H1 (cell line): ENCODE data around the gene CENPA. TPM values are rescaled to one million over a fixed set of nuclear protein-coding genes. Genes with fewer than 3 reads are reported as not detected.

Experiments used
- CTCF ChIA-PET: fragments of 300-600 bp; sonication (Branson Sonifier 250); formaldehyde crosslinking; loops from one replicate; lab custom pipeline; 2021; ENCODE audit not compliant: partially characterized antibody; lab: Charles Lee
- POLR2A ChIA-PET: fragments of 300-600 bp; sonication (Branson Sonifier 250); formaldehyde crosslinking; loops from one replicate; lab custom pipeline; 2021; ENCODE audit warnings: inconsistent platforms; ENCODE audit not compliant: partially characterized antibody; lab: Charles Lee
- DNase-seq, 2 experiments: peaks; one replicate each; pipeline versions ENCODE4 v3.0.0 to v3.0.0-alpha.2; 2010 to 2022; ENCODE audit warnings: low spot score in 2 of 2, low read depth in 1 of 2, mixed read lengths in 1 of 2
- FAIRE-seq: peaks from 2 replicates; lab custom pipeline; 2011; peaks lifted over from hg19 to GRCh38; lab: Jason Lieb, UNC
- H2AFZ ChIP-seq: 2 replicates; pipeline ENCODE4 v1.8.1; 2012; ENCODE audit warnings: low read length, inconsistent platforms
- H2AK5ac ChIP-seq: 2 replicates; pipeline ENCODE4 v1.6.1; 2013; ENCODE audit warnings: low read depth, low read length
- H2BK120ac ChIP-seq: replicated peaks from 2 replicates; pipeline ENCODE3; 2013; ENCODE audit warnings: low read depth, low read length, inconsistent platforms
- H2BK12ac ChIP-seq: 2 replicates; pipeline ENCODE4 v1.6.1; 2013; ENCODE audit warnings: low read depth, low read length
- H2BK15ac ChIP-seq: 2 replicates; pipeline ENCODE4 v1.6.1; 2013; ENCODE audit warnings: low read length
- H2BK20ac ChIP-seq: 2 replicates; pipeline ENCODE4 v1.6.1; 2013; ENCODE audit warnings: low read length
- H2BK5ac ChIP-seq: 2 replicates; pipeline ENCODE4 v1.6.1; 2013; ENCODE audit warnings: low read depth, low read length
- H3K14ac ChIP-seq: 2 replicates; pipeline ENCODE4 v1.6.1; 2013; ENCODE audit warnings: inconsistent platforms; ENCODE audit not compliant: insufficient read length
- H3K18ac ChIP-seq: 2 replicates; pipeline ENCODE4 v1.6.1; 2013; ENCODE audit warnings: low read length; ENCODE audit errors: extremely low read depth
- H3K23ac ChIP-seq: 2 replicates; pipeline ENCODE4 v1.6.1; 2013; ENCODE audit warnings: inconsistent platforms; ENCODE audit not compliant: insufficient read length
- H3K23me2 ChIP-seq: 2 replicates; pipeline ENCODE4 v1.6.1; 2013; ENCODE audit warnings: low read depth, low read length
- H3K27ac ChIP-seq: 2 replicates; pipeline ENCODE4 v1.6.1; 2011; ENCODE audit warnings: low read depth, low read length, inconsistent platforms
- H3K27me3 ChIP-seq, 4 experiments: replicated peaks in 1 of 4; 1 replicate in 1 of 4; 2 replicates in 3 of 4; pipeline versions ENCODE4 v1.6.1 to v1.8.1; 2011 to 2013; ENCODE audit warnings: low read length in 3 of 4, mild to moderate bottlenecking in 3 of 4, inconsistent platforms in 2 of 4, mixed read lengths in 2 of 4, moderate library complexity in 1 of 4; ENCODE audit not compliant: control insufficient read depth in 3 of 4, insufficient read depth in 3 of 4; ENCODE audit errors: extremely low read depth in 1 of 4
- H3K36me3 ChIP-seq, 4 experiments: 2 replicates each; pipeline versions ENCODE4 v1.6.1 to v1.8.1; 2011 to 2013; ENCODE audit warnings: mild to moderate bottlenecking in 4 of 4, low read length in 3 of 4, moderate library complexity in 2 of 4, control low read depth in 1 of 4, inconsistent platforms in 1 of 4; ENCODE audit not compliant: insufficient read depth in 4 of 4, control insufficient read depth in 2 of 4
- H3K4ac ChIP-seq: replicated peaks from 2 replicates; pipeline ENCODE3; 2013; ENCODE audit warnings: low read length, low read depth, mixed read lengths, inconsistent platforms; ENCODE audit not compliant: insufficient read length
- H3K4me1 ChIP-seq, 4 experiments: replicated peaks in 1 of 4; 1 replicate in 1 of 4; 2 replicates in 3 of 4; pipeline versions ENCODE4 v1.6.1 to v1.8.1; 2011 to 2013; ENCODE audit warnings: low read length in 3 of 4, inconsistent platforms in 2 of 4, mixed read lengths in 1 of 4; ENCODE audit not compliant: insufficient read depth in 4 of 4, control insufficient read depth in 3 of 4
- H3K4me2 ChIP-seq, 2 experiments: 2 replicates each; pipeline versions ENCODE4 v1.6.1 to v1.8.1; 2011 to 2013; ENCODE audit warnings: low read depth in 2 of 2, low read length in 2 of 2, control low read depth in 1 of 2, inconsistent platforms in 1 of 2, mild to moderate bottlenecking in 1 of 2; ENCODE audit not compliant: insufficient read depth in 1 of 2
- H3K4me3 ChIP-seq, 4 experiments: fragments of 200-600, 300-600 bp in 1 of 4; sonication (generic), shearing (Covaris generic), sonication (Bioruptor Twin) in 1 of 4; 2 replicates each; pipeline versions ENCODE4 v1.5.1 to v1.8.1; 2011 to 2016; ENCODE audit warnings: low read length in 4 of 4, low read depth in 3 of 4, control low read depth in 2 of 4, inconsistent platforms in 2 of 4, mild to moderate bottlenecking in 2 of 4, mixed read lengths in 1 of 4, moderate library complexity in 1 of 4; ENCODE audit not compliant: insufficient read depth in 2 of 4; ENCODE audit errors: extremely low read depth in 1 of 4
- H3K56ac ChIP-seq: replicated peaks from 2 replicates; pipeline ENCODE3; 2013; ENCODE audit warnings: low read depth, mild to moderate bottlenecking, mixed read lengths, low read length, inconsistent platforms; ENCODE audit not compliant: insufficient read length
- H3K79me1 ChIP-seq: 2 replicates; pipeline ENCODE4 v1.6.1; 2013; ENCODE audit warnings: low read depth, low read length, control low read depth
- H3K79me2 ChIP-seq, 2 experiments: 2 replicates each; pipeline versions ENCODE4 v1.6.1 to v1.8.1; 2012 to 2013; ENCODE audit warnings: low read length in 2 of 2, mild to moderate bottlenecking in 2 of 2, inconsistent platforms in 1 of 2; ENCODE audit not compliant: insufficient read depth in 2 of 2, control insufficient read depth in 1 of 2
- H3K9ac ChIP-seq, 4 experiments: replicated peaks in 1 of 4; 1 replicate in 1 of 4; 2 replicates in 3 of 4; pipeline versions ENCODE4 v1.6.1 to v1.8.1; 2011 to 2013; ENCODE audit warnings: low read depth in 3 of 4, low read length in 3 of 4, control low read depth in 2 of 4, mild to moderate bottlenecking in 2 of 4, moderate library complexity in 2 of 4, inconsistent platforms in 1 of 4; ENCODE audit errors: extremely low read depth in 1 of 4
- H3K9me3 ChIP-seq, 2 experiments: 2 replicates each; pipeline versions ENCODE4 v1.6.1 to v1.8.1; 2012 to 2013; ENCODE audit warnings: mild to moderate bottlenecking in 2 of 2, moderate library complexity in 2 of 2, control low read depth in 1 of 2, inconsistent platforms in 1 of 2, low read depth in 1 of 2, low read length in 1 of 2, mixed read lengths in 1 of 2; ENCODE audit not compliant: insufficient read depth in 2 of 2
- H4K20me1 ChIP-seq, 2 experiments: replicated peaks in 1 of 2; 2 replicates each; pipeline versions ENCODE3 to v1.8.1; 2011 to 2013; ENCODE audit warnings: inconsistent platforms in 2 of 2, low read length in 2 of 2, mild to moderate bottlenecking in 1 of 2; ENCODE audit not compliant: insufficient read depth in 2 of 2, control insufficient read depth in 1 of 2
- H4K5ac ChIP-seq: 2 replicates; pipeline ENCODE4 v1.6.1; 2013; ENCODE audit warnings: low read length, low read depth, mixed read lengths, inconsistent platforms; ENCODE audit not compliant: insufficient read length
- H4K8ac ChIP-seq: 2 replicates; pipeline ENCODE4 v1.8.0; 2013; ENCODE audit warnings: mild to moderate bottlenecking, moderate library complexity, low read length, inconsistent platforms; ENCODE audit not compliant: insufficient read depth; ENCODE audit errors: extremely low read depth
- H4K91ac ChIP-seq: replicated peaks from 2 replicates; pipeline ENCODE3; 2013; ENCODE audit warnings: low read length, mixed read lengths, inconsistent platforms; ENCODE audit not compliant: insufficient read length
- ATF3 ChIP-seq: IDR thresholded peaks from 2 replicates; pipeline ENCODE4 v1.6.1; 2011; ENCODE audit warnings: low read depth, mild to moderate bottlenecking, low read length; ENCODE audit not compliant: insufficient read depth
- CEBPB ChIP-seq: IDR thresholded peaks from 2 replicates; pipeline ENCODE4 v1.6.1; 2012; ENCODE audit warnings: low read depth, low read length
- CTBP2 ChIP-seq: IDR thresholded peaks from 2 replicates; pipeline ENCODE4 v1.7.0; 2011; ENCODE audit warnings: borderline replicate concordance, mild to moderate bottlenecking, moderate library complexity, mixed read lengths, low read length; ENCODE audit not compliant: insufficient read depth, insufficient read length
- GABPA ChIP-seq: IDR thresholded peaks from 2 replicates; pipeline ENCODE4 v1.6.1; 2011; ENCODE audit warnings: mild to moderate bottlenecking, low read length, moderate library complexity, borderline replicate concordance; ENCODE audit not compliant: insufficient read depth
- KDM4A ChIP-seq: IDR thresholded peaks from one replicate; pipeline ENCODE4 v1.7.1; 2012; ENCODE audit warnings: low read depth, mild to moderate bottlenecking, moderate library complexity, low read length, inconsistent platforms; ENCODE audit not compliant: severe bottlenecking
- POLR2A ChIP-seq, 2 experiments: IDR thresholded peaks; 1 replicate in 1 of 2; 2 replicates in 1 of 2; pipeline ENCODE4 v1.6.1; 2011; ENCODE audit warnings: low read depth in 2 of 2, low read length in 2 of 2, mild to moderate bottlenecking in 2 of 2; ENCODE audit errors: control extremely low read depth in 1 of 2
- SP4 ChIP-seq: IDR thresholded peaks from 2 replicates; pipeline ENCODE4 v1.6.1; 2012; ENCODE audit warnings: low read length, inconsistent platforms
- TAF1 ChIP-seq: IDR thresholded peaks from 2 replicates; pipeline ENCODE4 v1.6.1; 2011; ENCODE audit warnings: mild to moderate bottlenecking, low read depth, low read length
- USF2 ChIP-seq: IDR thresholded peaks from 2 replicates; pipeline ENCODE4 v1.6.1; 2011; ENCODE audit warnings: low read length, improper control_type of control experiment
- WGBS, 2 experiments: shearing (Covaris generic) in 1 of 2; methylation state at CpG; one replicate each; pipeline versions ENCODE4 v1.1.6 to v1.1.7; 2013 to 2015; ENCODE audit warnings: low lambda C conversion rate in 2 of 2, mixed read lengths in 2 of 2, inconsistent platforms in 1 of 2, low coverage in 1 of 2, missing lambda C conversion rate in 1 of 2; ENCODE audit not compliant: insufficient replicate concordance in 2 of 2, insufficient coverage in 1 of 2, insufficient read length in 1 of 2; ENCODE audit errors: extremely low coverage in 1 of 2, missing lambda C conversion rate in 1 of 2; 5-methylcytosine and 5-hydroxymethylcytosine counted together
- polyA plus RNA-seq, 7 experiments: library from polyadenylated mRNA; depleted of rRNA in 3 of 7; stranded (reverse) in 5 of 7; unstranded in 2 of 7; fragments of >200 nt in 5 of 7; fragments of 200-250 nt in 2 of 7; gene quantifications; 1 replicate in 5 of 7; 2 replicates in 1 of 7; 4 replicates in 1 of 7; pipeline versions ENCODE4 v1.2.1 to v1.2.3, GENCODE V29; 2011 to 2013; ENCODE audit warnings: missing spikeins in 2 of 7, mixed read lengths in 2 of 7
- total RNA-seq: library from RNA; stranded (reverse); fragmentation: NEBNext Ultra II Directional; extraction: Animal tissue kit (Norgen Biotek cat#: 25700); gene quantifications from 2 replicates; pipeline ENCODE4 v1.2.1, GENCODE V29; 2021

CENPA gene
- total and polyA plus RNA-seq, 2 of the 8 experiments (the other 6 are each of a cell fraction or from before 2014, with no cell fraction given): 19.4 to 30.9 TPM

- Histone ChIP-seq H2BK15ac (0 out of 2 replicates have a peak within 1 kb of the TSS, but pooled peaks have one; percentile 61), H4K5ac (peak within 1 kb of the TSS; percentile 41), H3K4me3 (peak within 1 kb of the TSS; percentile 78 to 90 (median 86)), H2AFZ (no peak within 1 kb of the TSS), H2BK5ac (peak within 1 kb of the TSS; percentile 68; the same call in 1 of the 2 replicates), H3K9ac (peak within 1 kb of the TSS; percentile 57 to 73 (median 64)), H3K79me1 (peaks cover under 1% of the 10 kb centered on the region; the same call in 1 of the 2 replicates), H3K27me3 (peaks cover 0 to 6% (median 0%) of the 10 kb centered on the region in 4 experiments; a peak in 2 of 7 replicates), H4K91ac (no peak within 1 kb of the TSS), H3K4me1 (peaks cover 0 to 8% (median 4%) of the 10 kb centered on the region in 4 experiments; a peak in 4 of 7 replicates), H3K27ac (0 out of 2 replicates have a peak within 1 kb of the TSS, but pooled peaks have one; percentile 14), H2BK20ac (no peak within 1 kb of the TSS), H3K79me2 (peaks cover 0 to 2% of the 10 kb centered on the region in 2 experiments; a peak in 1 of 4 replicates), H2BK120ac (no peak within 1 kb of the TSS), H3K23me2 (peaks cover 3% of the 10 kb centered on the region; the same call in 1 of the 2 replicates), H4K20me1 (peaks cover 1 to 5% of the 10 kb centered on the region in 2 experiments), H3K4ac (peak within 1 kb of the TSS; percentile 62), H3K9me3 (no peaks in the 10 kb centered on the region), H2BK12ac (0 out of 2 replicates have a peak within 1 kb of the TSS, but pooled peaks have one; percentile 31), H3K14ac (no peak within 1 kb of the TSS), H4K8ac (peak within 1 kb of the TSS; percentile 90; the same call in 1 of the 2 replicates), H3K56ac (peak within 1 kb of the TSS; percentile 72), H3K23ac (no peak within 1 kb of the TSS), H3K18ac (peak within 1 kb of the TSS; percentile 83), H3K4me2 (peak within 1 kb of the TSS; percentile 76 to 95), H2AK5ac (no peak within 1 kb of the TSS), H3K36me3 (no peaks in the 10 kb centered on the region)
- POLR2A ChIA-PET: interaction anchor here (0.7 to 1.4 kb wide), 4 partner anchors 11 to 166 kb away, joined by 3 read pairs; no protein-coding TSS in a partner anchor
- CTCF ChIA-PET: interaction anchor here (1.4 to 1.5 kb wide), 5 partner anchors 8 to 223 kb away, joined by 3 to 5 read pairs (median 4); no protein-coding TSS in a partner anchor
- WGBS, 2 experiments: 11% methylated on average over 42 of the region's 68 CpGs; no CpG with 5 or more reads in 1 of the 2 experiments
- FAIRE-seq: no peak
- DNase-seq: peak in 1 of 2 experiments; percentile 86
- TF ChIP-seq GABPA (0 out of 2 replicates have a peak, but pooled peaks have one; percentile 55), TAF1 (peak; percentile 52), POLR2A (IDR thresholded peaks at IDR 0.05; ENCODE audit: control extremely low read depth in 1 of 2, low read depth in 2 of 2, low read length in 2 of 2) (peak in 1 of 2 experiments; percentile 76; a peak in 2 of 3 replicates), ATF3 (peak; percentile 81), SP4 (no peak), CEBPB (no peak), USF2 (peak; percentile 95), KDM4A (peak; percentile 81), CTBP2 (no peak)
Measured at GRCh38 chr2:26764078-26764887, 21.6 kb upstream of the CENPA start, which contains the start of gene SLC35F6. Gene SLC35F6, plus strand, starts transcription at chr2:26764284. Its CDS starts 66 bp downstream, at chr2:26764350.
